Neural cell (in vitro differentiated cells): ENCODE measurements around the gene EFTUD2. TPM values are rescaled to one million over a fixed set of nuclear protein-coding genes. Genes with fewer than 3 reads are reported as not detected.
A peak's percentile ranks its signal among the peaks of the same experiment; 100 is the strongest.
"Not testable (repeated sequence)": the region's sequence is repeated elsewhere in the genome, so short reads cannot be mapped to it uniquely, and the experiment has no call there.

Source experiments
- H2AFZ ChIP-seq: fragments of 200-600, 300-800 bp; sonication (generic), shearing (Covaris generic); 2 replicates; pipeline ENCODE4 v1.6.0; 2014; ENCODE audit warnings: low read depth, mild to moderate bottlenecking, antibody characterized with exemption, low read length, moderate library complexity
- H3F3A ChIP-seq: fragments of 200-600 bp; shearing (Covaris generic); 2 replicates; pipeline ENCODE4 v1.6.1; 2016; ENCODE audit warnings: mild to moderate bottlenecking, moderate library complexity, mixed read lengths, antibody characterized with exemption, low read length; ENCODE audit not compliant: insufficient read depth, poor library complexity, severe bottlenecking
- H3K27ac ChIP-seq: fragments of 200-600, 300-800 bp; sonication (generic), shearing (Covaris generic); 2 replicates; pipeline ENCODE4 v1.5.1; 2014; ENCODE audit warnings: mild to moderate bottlenecking, low read length, moderate library complexity
- H3K27me3 ChIP-seq: fragments of 300-800, 200-600 bp; sonication (generic), shearing (Covaris generic); 2 replicates; pipeline ENCODE4 v1.6.0; 2014; ENCODE audit warnings: mild to moderate bottlenecking, low read depth, low read length, moderate library complexity; ENCODE audit not compliant: insufficient read depth
- H3K36me3 ChIP-seq: fragments of 300-800, 200-600 bp; sonication (generic), shearing (Covaris generic); 2 replicates; pipeline ENCODE4 v1.5.1; 2014; ENCODE audit warnings: mild to moderate bottlenecking, antibody characterized with exemption, low read length, moderate library complexity; ENCODE audit not compliant: insufficient read depth
- H3K4me2 ChIP-seq: fragments of 300-800, 200-600 bp; sonication (generic), shearing (Covaris generic); 2 replicates; pipeline ENCODE4 v1.6.0; 2014; ENCODE audit warnings: mild to moderate bottlenecking, low read length
- H3K4me3 ChIP-seq: fragments of 300-800, 200-600 bp; sonication (generic), shearing (Covaris generic); 2 replicates; pipeline ENCODE4 v1.5.1; 2014; ENCODE audit warnings: mild to moderate bottlenecking, low read length, moderate library complexity
- H3K79me2 ChIP-seq: fragments of 200-600 bp; shearing (Covaris generic); replicated peaks from 2 replicates; pipeline ENCODE4 v1.6.0; 2014; ENCODE audit warnings: mild to moderate bottlenecking, low read length, moderate library complexity; ENCODE audit not compliant: insufficient read depth
- H3K9ac ChIP-seq: fragments of 300-800, 200-600 bp; sonication (generic), shearing (Covaris generic); 2 replicates; pipeline ENCODE4 v1.6.1; 2016; ENCODE audit warnings: mild to moderate bottlenecking, low read length, mixed read lengths
- H3K9me2 ChIP-seq: fragments of 200-600 bp; shearing (Covaris generic); 2 replicates; pipeline ENCODE4 v1.6.1; 2016; ENCODE audit warnings: mild to moderate bottlenecking, low read length, mixed read lengths; ENCODE audit not compliant: insufficient read depth
- H3K9me3 ChIP-seq: fragments of 200-600, 300-800 bp; sonication (generic), shearing (Covaris generic); 2 replicates; pipeline ENCODE4 v1.6.1; 2016; ENCODE audit warnings: mild to moderate bottlenecking, mixed run types, low read length, moderate library complexity, mixed read lengths
- H4K20me1 ChIP-seq: fragments of 200-600 bp; shearing (Covaris generic); 2 replicates; pipeline ENCODE4 v1.6.1; 2016; ENCODE audit warnings: mild to moderate bottlenecking, mixed run types; ENCODE audit not compliant: insufficient read depth
- EP300 ChIP-seq: fragments of 450-650 bp; conservative IDR thresholded peaks from 2 replicates; pipeline ENCODE4 v1.6.1; 2014; ENCODE audit warnings: antibody characterized with exemption, mild to moderate bottlenecking, moderate library complexity; ENCODE audit not compliant: poor library complexity, severe bottlenecking
- EZH2 ChIP-seq: fragments of 200-600, 300-800 bp; shearing (Covaris generic), sonication (generic); IDR thresholded peaks from 2 replicates; pipeline ENCODE4 v1.6.1; 2014; ENCODE audit warnings: antibody characterized with exemption, low read length, borderline replicate concordance, mild to moderate bottlenecking; ENCODE audit not compliant: insufficient read depth, poor library complexity, severe bottlenecking
- MXI1 ChIP-seq: fragments of 450-650 bp; conservative IDR thresholded peaks from 2 replicates; pipeline ENCODE4 v1.6.1; 2014; ENCODE audit warnings: antibody characterized with exemption, mild to moderate bottlenecking; ENCODE audit not compliant: poor library complexity, severe bottlenecking
- POLR2AphosphoS5 ChIP-seq: IDR thresholded peaks from 2 replicates; pipeline ENCODE4 v1.6.1; 2012
- RAD21 ChIP-seq: fragments of 450-650 bp; conservative IDR thresholded peaks from 2 replicates; pipeline ENCODE4 v1.6.1; 2014; ENCODE audit warnings: antibody characterized with exemption, mild to moderate bottlenecking, moderate library complexity
- SMC3 ChIP-seq: fragments of 450-650 bp; conservative IDR thresholded peaks from 2 replicates; pipeline ENCODE4 v1.6.1; 2014; ENCODE audit warnings: antibody characterized with exemption, mild to moderate bottlenecking, moderate library complexity; ENCODE audit not compliant: poor library complexity
- TAF1 ChIP-seq: IDR thresholded peaks from 2 replicates; pipeline ENCODE4 v1.6.1; 2012; ENCODE audit warnings: low read depth
- polyA plus RNA-seq: library from polyadenylated mRNA; depleted of rRNA; stranded (reverse); fragments of >200 nt; gene quantifications from 2 replicates; pipeline ENCODE4 v1.2.3, GENCODE V29; 2014
- TF ChIP-seq, protein P1 (sequence below): IDR thresholded peaks from 2 replicates; pipeline ENCODE4 v1.6.1; 2012; ENCODE audit warnings: borderline replicate concordance
- TF ChIP-seq, protein P2 (sequence below): fragments of 450-650 bp; IDR thresholded peaks from 2 replicates; pipeline ENCODE4 v1.5.1; 2014; ENCODE audit warnings: antibody characterized with exemption, mild to moderate bottlenecking, moderate library complexity; ENCODE audit not compliant: poor library complexity, severe bottlenecking

The EFTUD2 gene
- polyA plus RNA-seq, 1 donor from 2014 or later: 69.4 TPM

DNA sequence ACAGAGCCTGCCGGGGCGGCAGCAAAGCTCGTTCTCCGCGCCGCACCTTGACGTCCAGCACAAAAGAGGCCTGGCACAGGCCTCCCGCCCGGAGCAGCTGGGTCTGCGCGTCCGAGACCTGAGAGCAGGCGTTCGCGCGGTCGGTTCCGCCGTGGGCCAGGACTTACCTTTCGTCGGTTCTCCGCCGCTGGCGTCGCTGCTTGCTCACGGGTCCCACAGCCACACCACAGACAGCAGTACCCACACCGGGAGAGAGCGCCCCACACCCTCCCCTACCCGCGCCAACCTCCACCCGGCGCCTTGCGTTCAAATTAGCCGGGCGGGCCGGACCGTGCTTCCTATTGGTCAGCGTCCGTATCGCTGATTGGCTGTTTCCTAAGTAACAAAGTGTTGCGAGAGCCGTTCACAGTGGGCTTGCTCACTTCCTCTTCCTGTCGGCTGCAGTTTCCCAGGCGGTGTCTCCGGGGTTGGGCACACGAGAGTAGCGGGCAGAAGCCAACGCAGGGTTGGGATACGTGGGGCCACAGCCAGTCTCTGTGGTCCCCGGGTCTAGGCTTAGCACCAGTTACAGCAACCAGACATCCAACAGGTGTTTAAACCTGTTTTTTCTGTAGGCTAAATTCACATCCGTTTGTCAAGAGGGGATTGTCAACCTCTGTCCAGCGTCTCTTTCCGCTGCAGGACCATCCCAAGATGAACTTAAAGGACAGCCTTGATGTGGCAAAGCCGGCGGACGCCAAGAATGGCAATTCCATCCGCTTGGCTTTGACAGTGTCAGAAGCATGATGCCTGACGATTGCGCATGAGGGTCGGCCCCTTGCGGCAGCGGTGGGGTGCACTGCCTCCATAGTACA is 48.4 kb upstream of the EFTUD2 start, which contains the start of gene KIF18B:
KIF18B (minus strand) TSS at position 313 of the 854 bp plus-strand sequence. CDS start 11,429 bp downstream, outside the sequence.
- Histone ChIP-seq H3K27ac (peak within 1 kb of the TSS; percentile 51), H3K27me3 (no peaks in the 10 kb centered on the region), H3K9me2 (no peaks in the 10 kb centered on the region), H3F3A (no peaks in the 10 kb centered on the region), H3K9me3 (no peaks in the 10 kb centered on the region), H2AFZ (peak within 1 kb of the TSS; percentile 85), H3K4me2 (peak within 1 kb of the TSS; percentile 80), H4K20me1 (no peaks in the 10 kb centered on the region), H3K79me2 (peaks cover 31% of the 10 kb centered on the region), H3K4me3 (peak within 1 kb of the TSS; percentile 81), H3K36me3 (no peaks in the 10 kb centered on the region), H3K9ac (peak within 1 kb of the TSS; percentile 66)
- TF ChIP-seq, protein P1, sequence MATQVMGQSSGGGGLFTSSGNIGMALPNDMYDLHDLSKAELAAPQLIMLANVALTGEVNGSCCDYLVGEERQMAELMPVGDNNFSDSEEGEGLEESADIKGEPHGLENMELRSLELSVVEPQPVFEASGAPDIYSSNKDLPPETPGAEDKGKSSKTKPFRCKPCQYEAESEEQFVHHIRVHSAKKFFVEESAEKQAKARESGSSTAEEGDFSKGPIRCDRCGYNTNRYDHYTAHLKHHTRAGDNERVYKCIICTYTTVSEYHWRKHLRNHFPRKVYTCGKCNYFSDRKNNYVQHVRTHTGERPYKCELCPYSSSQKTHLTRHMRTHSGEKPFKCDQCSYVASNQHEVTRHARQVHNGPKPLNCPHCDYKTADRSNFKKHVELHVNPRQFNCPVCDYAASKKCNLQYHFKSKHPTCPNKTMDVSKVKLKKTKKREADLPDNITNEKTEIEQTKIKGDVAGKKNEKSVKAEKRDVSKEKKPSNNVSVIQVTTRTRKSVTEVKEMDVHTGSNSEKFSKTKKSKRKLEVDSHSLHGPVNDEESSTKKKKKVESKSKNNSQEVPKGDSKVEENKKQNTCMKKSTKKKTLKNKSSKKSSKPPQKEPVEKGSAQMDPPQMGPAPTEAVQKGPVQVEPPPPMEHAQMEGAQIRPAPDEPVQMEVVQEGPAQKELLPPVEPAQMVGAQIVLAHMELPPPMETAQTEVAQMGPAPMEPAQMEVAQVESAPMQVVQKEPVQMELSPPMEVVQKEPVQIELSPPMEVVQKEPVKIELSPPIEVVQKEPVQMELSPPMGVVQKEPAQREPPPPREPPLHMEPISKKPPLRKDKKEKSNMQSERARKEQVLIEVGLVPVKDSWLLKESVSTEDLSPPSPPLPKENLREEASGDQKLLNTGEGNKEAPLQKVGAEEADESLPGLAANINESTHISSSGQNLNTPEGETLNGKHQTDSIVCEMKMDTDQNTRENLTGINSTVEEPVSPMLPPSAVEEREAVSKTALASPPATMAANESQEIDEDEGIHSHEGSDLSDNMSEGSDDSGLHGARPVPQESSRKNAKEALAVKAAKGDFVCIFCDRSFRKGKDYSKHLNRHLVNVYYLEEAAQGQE: no peak
- TF ChIP-seq TAF1 (peak; percentile 43), EP300 (no peak), MXI1 (peak; percentile 99), RAD21 (peak; percentile 51), EZH2 (no peak), SMC3 (no peak), POLR2AphosphoS5 (peak; percentile 92)
- TF ChIP-seq, protein P2, sequence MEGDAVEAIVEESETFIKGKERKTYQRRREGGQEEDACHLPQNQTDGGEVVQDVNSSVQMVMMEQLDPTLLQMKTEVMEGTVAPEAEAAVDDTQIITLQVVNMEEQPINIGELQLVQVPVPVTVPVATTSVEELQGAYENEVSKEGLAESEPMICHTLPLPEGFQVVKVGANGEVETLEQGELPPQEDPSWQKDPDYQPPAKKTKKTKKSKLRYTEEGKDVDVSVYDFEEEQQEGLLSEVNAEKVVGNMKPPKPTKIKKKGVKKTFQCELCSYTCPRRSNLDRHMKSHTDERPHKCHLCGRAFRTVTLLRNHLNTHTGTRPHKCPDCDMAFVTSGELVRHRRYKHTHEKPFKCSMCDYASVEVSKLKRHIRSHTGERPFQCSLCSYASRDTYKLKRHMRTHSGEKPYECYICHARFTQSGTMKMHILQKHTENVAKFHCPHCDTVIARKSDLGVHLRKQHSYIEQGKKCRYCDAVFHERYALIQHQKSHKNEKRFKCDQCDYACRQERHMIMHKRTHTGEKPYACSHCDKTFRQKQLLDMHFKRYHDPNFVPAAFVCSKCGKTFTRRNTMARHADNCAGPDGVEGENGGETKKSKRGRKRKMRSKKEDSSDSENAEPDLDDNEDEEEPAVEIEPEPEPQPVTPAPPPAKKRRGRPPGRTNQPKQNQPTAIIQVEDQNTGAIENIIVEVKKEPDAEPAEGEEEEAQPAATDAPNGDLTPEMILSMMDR: no peak

DNA sequence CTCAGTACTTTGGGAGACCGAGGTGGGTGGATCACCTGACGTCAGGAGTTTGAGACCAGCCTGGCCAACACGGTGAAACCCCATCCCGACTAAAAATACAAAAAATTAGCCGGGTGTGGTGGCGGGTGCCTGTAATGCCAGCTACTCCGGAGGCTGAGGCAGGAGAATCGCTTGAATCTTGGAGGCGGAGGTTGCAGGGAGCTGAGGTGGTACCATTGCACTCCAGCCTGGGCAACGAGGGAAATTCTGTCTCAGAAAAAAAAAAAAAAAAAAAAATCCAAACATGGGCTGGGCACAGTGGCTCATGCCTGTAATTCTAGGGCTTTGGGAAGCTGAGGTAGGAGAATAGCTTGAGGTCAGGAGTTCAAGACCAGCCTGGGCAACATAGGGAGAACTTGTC is 46.4 kb upstream of the EFTUD2 start:
- not testable (repeated sequence) for H3K27ac ChIP-seq, H3K4me2 ChIP-seq, H3K36me3 ChIP-seq, H3K9ac ChIP-seq, H3K4me3 ChIP-seq, H3K9me3 ChIP-seq, H2AFZ ChIP-seq, H3K27me3 ChIP-seq, H3K9me2 ChIP-seq, H3F3A ChIP-seq, H4K20me1 ChIP-seq
- peaks cover 34% of the 10 kb centered on the region for H3K79me2 ChIP-seq
